ENCODE data around the gene ETFBKMT.
"Not testable (repeated sequence)": the region's sequence is repeated elsewhere in the genome, so short reads cannot be mapped to it uniquely, and the experiment has no call there.

Gene ETFBKMT

GRCh38 chr12:31685801-31686200 lies 26.3 kb downstream of the ETFBKMT start:
- no peak for DNase-seq (ENCODE audit: low spot score in 2 of 2)
- Mint-ChIP-seq H3K27ac (no peak overlapping the region), H3K4me1 (peaks cover 7% of the 10 kb centered on the region)

GRCh38 chr12:31687101-31687527 lies 27.6 kb downstream of the ETFBKMT start:
- no peaks in the 10 kb centered on the region for H3K36me3 Mint-ChIP-seq

More at GRCh38 chr12:31685801-31686200, 26.3 kb downstream of the ETFBKMT start:
- Mint-ChIP-seq H3K9me3 (peaks cover 2% of the 10 kb centered on the region), H3K4me3 (no peak overlapping the region), H3K36me3 (no peaks in the 10 kb centered on the region)
- ATAC-seq: no peak

GRCh38 chr12:31689921-31690320 lies 30.4 kb downstream of the ETFBKMT start:
- not testable (repeated sequence) for H3K4me3 Mint-ChIP-seq; H3K9me3 Mint-ChIP-seq; ATAC-seq; H3K36me3 Mint-ChIP-seq; H3K27ac Mint-ChIP-seq; DNase-seq (ENCODE audit: low spot score in 2 of 2); H3K4me1 Mint-ChIP-seq

More at GRCh38 chr12:31687101-31687527, 27.6 kb downstream of the ETFBKMT start:
- Mint-ChIP-seq H3K4me3 (no peak overlapping the region), H3K9me3 (peaks cover 2% of the 10 kb centered on the region), H3K27ac (no peak overlapping the region), H3K4me1 (peaks cover 4% of the 10 kb centered on the region)
- no peak for ATAC-seq
- no peak for DNase-seq (ENCODE audit: low spot score in 2 of 2)

GRCh38 chr12:31702047-31702446 lies 42.6 kb downstream of the ETFBKMT start:
- ATAC-seq (no peak), DNase-seq (ENCODE audit: low spot score in 2 of 2) (no peak)
- no peaks in the 10 kb centered on the region for H3K4me1 Mint-ChIP-seq
- H3K36me3 Mint-ChIP-seq: no peaks in the 10 kb centered on the region
- no peak overlapping the region for H3K27ac Mint-ChIP-seq
- no peaks in the 10 kb centered on the region for H3K9me3 Mint-ChIP-seq
- no peak overlapping the region for H3K4me3 Mint-ChIP-seq

- Mint-ChIP-seq H3K36me3 (no peaks in the 10 kb centered on the region), H3K9me3 (peaks cover 12% of the 10 kb centered on the region), H3K4me1 (no peaks in the 10 kb centered on the region), H3K27ac (no peak overlapping the region), H3K4me3 (no peak overlapping the region)
- ATAC-seq: no peak
- no peak for DNase-seq (ENCODE audit: low spot score in 2 of 2)
These were observed 46.1 kb downstream of the ETFBKMT start for GRCh38 chr12:31705621-31706020.

- H3K27ac Mint-ChIP-seq; DNase-seq (ENCODE audit: low spot score in 2 of 2); ATAC-seq; H3K4me1 Mint-ChIP-seq; H3K36me3 Mint-ChIP-seq; H3K4me3 Mint-ChIP-seq: not testable (repeated sequence)
- H3K9me3 Mint-ChIP-seq: peaks cover 12% of the 10 kb centered on the region
These were observed 48.6 kb downstream of the ETFBKMT start for GRCh38 chr12:31708118-31708517.

- no peaks in the 10 kb centered on the region for H3K4me1 Mint-ChIP-seq
- DNase-seq (ENCODE audit: low spot score in 2 of 2) (no peak), ATAC-seq (no peak)
- no peak overlapping the region for H3K27ac Mint-ChIP-seq
- no peaks in the 10 kb centered on the region for H3K36me3 Mint-ChIP-seq
- H3K4me3 Mint-ChIP-seq: no peak overlapping the region
- H3K9me3 Mint-ChIP-seq: peaks cover 12% of the 10 kb centered on the region
These were observed 50.7 kb downstream of the ETFBKMT start for GRCh38 chr12:31710021-31710818.

GRCh38 chr12:31712877-31713276 lies 53.4 kb downstream of the ETFBKMT start:
- no peak overlapping the region for H3K27ac Mint-ChIP-seq
- ATAC-seq (no peak), DNase-seq (ENCODE audit: low spot score in 2 of 2) (no peak)
- H3K36me3 Mint-ChIP-seq: no peaks in the 10 kb centered on the region
- H3K9me3 Mint-ChIP-seq: peaks cover 9% of the 10 kb centered on the region
- H3K4me1 Mint-ChIP-seq: no peaks in the 10 kb centered on the region
- H3K4me3 Mint-ChIP-seq: no peak overlapping the region

- peaks cover 5% of the 10 kb centered on the region for H3K9me3 Mint-ChIP-seq
- DNase-seq (ENCODE audit: low spot score in 2 of 2) (no peak), ATAC-seq (no peak)
- H3K4me1 Mint-ChIP-seq: no peaks in the 10 kb centered on the region
- no peak overlapping the region for H3K4me3 Mint-ChIP-seq
- no peaks in the 10 kb centered on the region for H3K36me3 Mint-ChIP-seq
- H3K27ac Mint-ChIP-seq: no peak overlapping the region
These were observed 55.2 kb downstream of the ETFBKMT start for GRCh38 chr12:31714406-31715271.

GRCh38 chr12:31715283-31715825 lies 55.9 kb downstream of the ETFBKMT start:
- no peaks in the 10 kb centered on the region for H3K4me1 Mint-ChIP-seq
- no peaks in the 10 kb centered on the region for H3K36me3 Mint-ChIP-seq
- H3K4me3 Mint-ChIP-seq: no peak overlapping the region
- no peak for ATAC-seq
- H3K9me3 Mint-ChIP-seq: peaks cover 3% of the 10 kb centered on the region
- DNase-seq (ENCODE audit: low spot score in 2 of 2): no peak
- H3K27ac Mint-ChIP-seq: no peak overlapping the region

GRCh38 chr12:31716998-31717397 lies 57.5 kb downstream of the ETFBKMT start:
- H3K27ac Mint-ChIP-seq; H3K4me1 Mint-ChIP-seq; ATAC-seq; H3K36me3 Mint-ChIP-seq; DNase-seq (ENCODE audit: low spot score in 2 of 2); H3K9me3 Mint-ChIP-seq; H3K4me3 Mint-ChIP-seq: not testable (repeated sequence)

- not testable (repeated sequence) for H3K27ac Mint-ChIP-seq; H3K36me3 Mint-ChIP-seq; H3K9me3 Mint-ChIP-seq; DNase-seq (ENCODE audit: low spot score in 2 of 2); H3K4me3 Mint-ChIP-seq; ATAC-seq
- peaks cover 24% of the 10 kb centered on the region for H3K4me1 Mint-ChIP-seq
These were observed 59.2 kb downstream of the ETFBKMT start for GRCh38 chr12:31718542-31719198.

- Mint-ChIP-seq H3K4me3 (peak overlapping the region; percentile 51), H3K27ac (no peak overlapping the region), H3K4me1 (peaks cover 42% of the 10 kb centered on the region), H3K9me3 (no peaks in the 10 kb centered on the region), H3K36me3 (peaks cover 7% of the 10 kb centered on the region)
- DNase-seq (ENCODE audit: low spot score in 2 of 2) (no peak), ATAC-seq (no peak)
These were observed 63.1 kb downstream of the ETFBKMT start for GRCh38 chr12:31722580-31722979.
